HL-60 (cell line): ENCODE measurements around the gene IL17A.
"Not testable (repeated sequence)": the region's sequence is repeated elsewhere in the genome, so short reads cannot be mapped to it uniquely, and the experiment has no call there.

Source experiments
- DNase-seq, 2 experiments: peaks; one replicate each; pipeline ENCODE4 v3.0.0-alpha.2; 2010 to 2020; ENCODE audit warnings: low read depth in 1 of 2, low spot score in 1 of 2
- H3K27ac ChIP-seq: fragments of 250-450 bp; sonication (Bioruptor Pico); replicated peaks from 2 replicates; pipeline ENCODE4 v1.5.1; 2020; ENCODE audit warnings: mild to moderate bottlenecking, moderate library complexity
- H3K27me3 ChIP-seq: fragments of 250-450 bp; sonication (Bioruptor Pico); 2 replicates; pipeline ENCODE4 v1.5.1; 2021; ENCODE audit warnings: mild to moderate bottlenecking, moderate library complexity; ENCODE audit not compliant: insufficient read depth, poor library complexity, severe bottlenecking
- H3K4me3 ChIP-seq: replicated peaks from 2 replicates; pipeline ENCODE4 v1.5.1; 2011; ENCODE audit warnings: mild to moderate bottlenecking, control low read depth, low read length; ENCODE audit not compliant: insufficient read depth
- GABPA ChIP-seq: IDR thresholded peaks from 2 replicates; pipeline ENCODE4 v1.6.1; 2012; ENCODE audit warnings: low read depth
- POLR2AphosphoS5 ChIP-seq: IDR thresholded peaks from 2 replicates; pipeline ENCODE4 v1.6.1; 2012; ENCODE audit warnings: low read depth
- SPI1 ChIP-seq: IDR thresholded peaks from 2 replicates; pipeline ENCODE4 v1.6.1; 2012; ENCODE audit warnings: low read depth, mild to moderate bottlenecking, borderline replicate concordance
- TF ChIP-seq, protein P1 (sequence below): IDR thresholded peaks from 2 replicates; pipeline ENCODE4 v1.6.1; 2012; ENCODE audit warnings: low read depth; ENCODE audit not compliant: insufficient replicate concordance
- TF ChIP-seq, protein P2 (sequence below): IDR thresholded peaks from one replicate; pipeline ENCODE4 v1.5.1; 2011; ENCODE audit warnings: low read length, control low read depth, inconsistent platforms; ENCODE audit not compliant: insufficient read depth

The IL17A gene

DNA sequence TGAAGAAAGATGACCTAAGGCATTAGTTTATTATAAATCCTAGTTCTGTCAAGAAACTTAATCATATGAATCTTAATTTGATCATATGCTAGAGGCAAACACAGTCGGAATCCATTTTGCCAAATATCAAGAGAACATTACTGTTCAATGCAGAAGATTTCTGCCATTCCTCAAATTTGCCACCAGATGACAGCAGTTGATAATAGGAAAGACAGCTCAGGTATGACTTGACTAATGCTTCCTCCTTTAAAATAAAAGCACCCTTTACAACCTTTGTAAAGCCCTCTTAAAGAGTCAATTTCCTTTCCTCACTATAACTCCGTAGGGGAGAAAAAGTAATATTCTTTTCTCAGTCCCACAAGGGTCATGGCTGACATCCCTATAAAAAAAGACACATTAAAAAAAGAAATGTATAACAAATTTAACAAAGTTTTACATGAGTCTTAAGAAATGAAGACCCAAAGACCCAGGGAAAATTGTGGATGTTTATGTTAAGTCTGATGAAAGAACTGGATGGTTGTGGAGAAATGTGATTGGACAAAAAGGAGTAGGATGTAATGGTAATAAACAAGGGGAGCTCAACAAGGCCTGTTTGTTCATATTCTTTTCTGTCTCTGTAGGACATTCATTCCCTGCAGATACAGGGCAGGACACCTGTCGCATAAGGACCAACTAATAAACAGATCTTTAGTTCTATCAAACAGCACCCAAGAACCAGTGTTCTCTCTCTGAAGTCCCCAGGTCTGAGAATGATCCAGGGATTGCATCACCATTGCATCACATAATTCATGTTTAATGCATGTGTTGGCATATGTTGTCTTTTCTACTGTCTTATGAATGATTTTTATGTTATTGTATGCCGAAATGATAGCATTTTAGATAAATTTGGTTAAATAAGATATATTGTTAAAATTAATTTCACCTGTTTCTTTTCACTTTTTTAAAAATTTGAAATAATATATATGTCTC is 23.0 kb upstream of the IL17A start:
- DNase-seq, result peak in 1 of 2 experiments; percentile 12
- H3K27me3 ChIP-seq, result peaks cover 4% of the 10 kb centered on the region
- TF ChIP-seq SPI1, result no peak
- TF ChIP-seq, protein P1, sequence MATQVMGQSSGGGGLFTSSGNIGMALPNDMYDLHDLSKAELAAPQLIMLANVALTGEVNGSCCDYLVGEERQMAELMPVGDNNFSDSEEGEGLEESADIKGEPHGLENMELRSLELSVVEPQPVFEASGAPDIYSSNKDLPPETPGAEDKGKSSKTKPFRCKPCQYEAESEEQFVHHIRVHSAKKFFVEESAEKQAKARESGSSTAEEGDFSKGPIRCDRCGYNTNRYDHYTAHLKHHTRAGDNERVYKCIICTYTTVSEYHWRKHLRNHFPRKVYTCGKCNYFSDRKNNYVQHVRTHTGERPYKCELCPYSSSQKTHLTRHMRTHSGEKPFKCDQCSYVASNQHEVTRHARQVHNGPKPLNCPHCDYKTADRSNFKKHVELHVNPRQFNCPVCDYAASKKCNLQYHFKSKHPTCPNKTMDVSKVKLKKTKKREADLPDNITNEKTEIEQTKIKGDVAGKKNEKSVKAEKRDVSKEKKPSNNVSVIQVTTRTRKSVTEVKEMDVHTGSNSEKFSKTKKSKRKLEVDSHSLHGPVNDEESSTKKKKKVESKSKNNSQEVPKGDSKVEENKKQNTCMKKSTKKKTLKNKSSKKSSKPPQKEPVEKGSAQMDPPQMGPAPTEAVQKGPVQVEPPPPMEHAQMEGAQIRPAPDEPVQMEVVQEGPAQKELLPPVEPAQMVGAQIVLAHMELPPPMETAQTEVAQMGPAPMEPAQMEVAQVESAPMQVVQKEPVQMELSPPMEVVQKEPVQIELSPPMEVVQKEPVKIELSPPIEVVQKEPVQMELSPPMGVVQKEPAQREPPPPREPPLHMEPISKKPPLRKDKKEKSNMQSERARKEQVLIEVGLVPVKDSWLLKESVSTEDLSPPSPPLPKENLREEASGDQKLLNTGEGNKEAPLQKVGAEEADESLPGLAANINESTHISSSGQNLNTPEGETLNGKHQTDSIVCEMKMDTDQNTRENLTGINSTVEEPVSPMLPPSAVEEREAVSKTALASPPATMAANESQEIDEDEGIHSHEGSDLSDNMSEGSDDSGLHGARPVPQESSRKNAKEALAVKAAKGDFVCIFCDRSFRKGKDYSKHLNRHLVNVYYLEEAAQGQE, result no peak
- TF ChIP-seq POLR2AphosphoS5, result no peak
- TF ChIP-seq, protein P2, sequence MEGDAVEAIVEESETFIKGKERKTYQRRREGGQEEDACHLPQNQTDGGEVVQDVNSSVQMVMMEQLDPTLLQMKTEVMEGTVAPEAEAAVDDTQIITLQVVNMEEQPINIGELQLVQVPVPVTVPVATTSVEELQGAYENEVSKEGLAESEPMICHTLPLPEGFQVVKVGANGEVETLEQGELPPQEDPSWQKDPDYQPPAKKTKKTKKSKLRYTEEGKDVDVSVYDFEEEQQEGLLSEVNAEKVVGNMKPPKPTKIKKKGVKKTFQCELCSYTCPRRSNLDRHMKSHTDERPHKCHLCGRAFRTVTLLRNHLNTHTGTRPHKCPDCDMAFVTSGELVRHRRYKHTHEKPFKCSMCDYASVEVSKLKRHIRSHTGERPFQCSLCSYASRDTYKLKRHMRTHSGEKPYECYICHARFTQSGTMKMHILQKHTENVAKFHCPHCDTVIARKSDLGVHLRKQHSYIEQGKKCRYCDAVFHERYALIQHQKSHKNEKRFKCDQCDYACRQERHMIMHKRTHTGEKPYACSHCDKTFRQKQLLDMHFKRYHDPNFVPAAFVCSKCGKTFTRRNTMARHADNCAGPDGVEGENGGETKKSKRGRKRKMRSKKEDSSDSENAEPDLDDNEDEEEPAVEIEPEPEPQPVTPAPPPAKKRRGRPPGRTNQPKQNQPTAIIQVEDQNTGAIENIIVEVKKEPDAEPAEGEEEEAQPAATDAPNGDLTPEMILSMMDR, result peak; percentile 65
- TF ChIP-seq GABPA, result no peak

DNA sequence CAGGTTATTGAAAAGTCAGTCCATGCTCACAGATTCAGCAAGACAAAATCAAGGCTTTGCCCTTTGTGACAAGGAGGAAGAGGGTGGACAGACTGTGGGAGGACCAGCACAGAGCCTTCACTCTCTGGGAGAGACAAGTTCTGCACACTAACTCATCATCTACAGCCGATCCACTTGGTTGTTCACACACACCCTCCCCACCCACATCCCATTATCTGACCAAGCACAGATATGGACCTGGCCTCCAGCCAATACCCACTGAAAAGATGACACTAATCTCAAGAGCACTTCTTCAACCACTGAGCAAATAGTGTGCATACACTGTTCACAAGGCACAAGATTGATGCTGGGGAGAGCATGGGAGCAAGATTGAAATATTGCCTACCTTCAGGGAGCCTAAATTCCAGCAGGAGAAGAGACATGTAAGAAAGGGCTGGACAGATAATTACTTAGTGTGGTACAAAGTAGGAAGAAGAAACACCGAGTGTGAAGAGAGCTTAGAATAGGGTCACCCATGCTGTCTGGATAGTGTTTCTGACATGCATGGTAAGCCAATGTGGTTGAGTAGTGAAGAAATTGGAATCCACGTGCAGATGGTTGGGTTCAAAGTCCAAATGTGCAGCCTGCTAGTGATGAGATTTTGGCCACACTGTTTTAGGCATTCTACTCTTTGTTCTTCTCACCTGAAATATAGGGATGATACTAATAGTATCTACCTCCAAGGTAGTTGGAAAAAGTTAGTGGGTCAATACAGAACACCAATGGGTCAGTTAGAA is 21.7 kb upstream of the IL17A start:
- DNase-seq, result no peak
- Histone ChIP-seq H3K27me3 (peaks cover 4% of the 10 kb centered on the region), H3K27ac (no peak overlapping the region), H3K4me3 (no peak overlapping the region)
- TF ChIP-seq, protein P1, result no peak
- no peak for TF ChIP-seq POLR2AphosphoS5
- TF ChIP-seq, protein P2, result no peak
- TF ChIP-seq SPI1, result no peak
- TF ChIP-seq GABPA, result no peak

More for the DNA sequence above, 23.0 kb upstream of the IL17A start:
- no peak overlapping the region for H3K27ac ChIP-seq
- no peak overlapping the region for H3K4me3 ChIP-seq

DNA sequence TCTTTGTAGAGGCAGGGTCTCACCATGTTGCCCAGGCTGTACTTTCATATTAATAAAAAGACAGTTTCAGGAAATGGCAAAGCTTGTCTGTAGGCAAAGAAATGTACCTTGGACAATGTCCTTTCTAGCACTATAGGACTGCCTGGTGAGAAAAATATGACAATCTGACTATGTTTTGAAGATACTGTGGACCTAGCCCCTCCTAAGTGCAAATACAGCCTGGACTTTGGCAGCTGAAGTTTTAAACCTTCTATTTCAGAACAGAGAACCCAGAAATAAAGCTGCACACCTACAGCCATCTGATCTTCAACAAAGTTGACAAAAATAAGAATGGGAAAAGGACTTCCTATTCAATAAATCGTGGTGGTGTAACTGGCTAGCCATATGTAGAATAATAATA is 18.9 kb upstream of the IL17A start:
- H3K27me3 ChIP-seq, result peaks cover 4% of the 10 kb centered on the region
- no peak for TF ChIP-seq SPI1
- DNase-seq, result no peak
- no peak overlapping the region for H3K4me3 ChIP-seq
- no peak overlapping the region for H3K27ac ChIP-seq

DNA sequence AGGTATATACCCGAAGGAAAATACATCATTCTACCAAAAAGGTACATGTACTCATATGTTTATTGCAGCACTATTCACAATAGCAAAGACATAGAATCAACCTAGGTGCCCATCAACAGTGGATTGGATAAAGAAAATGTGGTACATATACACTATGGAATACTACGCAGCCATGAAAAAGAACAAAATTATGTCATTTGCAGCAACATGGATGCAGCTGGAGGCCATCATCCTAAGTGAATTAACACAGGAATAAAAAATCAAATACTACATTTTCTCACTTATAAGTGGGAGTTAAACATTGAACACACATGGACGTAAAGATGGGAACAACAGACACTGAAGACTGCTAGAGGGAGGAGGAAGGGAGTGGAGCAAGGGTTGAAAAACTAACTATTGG is 17.8 kb upstream of the IL17A start:
- not testable (repeated sequence) for H3K27ac ChIP-seq, H3K4me3 ChIP-seq, DNase-seq, H3K27me3 ChIP-seq
